HCT116 (cell line): ENCODE results near the gene MPZ. TPM values are rescaled to one million over a fixed set of nuclear protein-coding genes. Genes with fewer than 3 reads are reported as not detected.

Source experiments
- ATAC-seq: fragments of 200-7000 bp; cut with Tn5 transposase; 2 replicates; pipeline ENCODE4 v1.9.1; 2020; ENCODE audit warnings: mild to moderate bottlenecking, moderate library complexity
- BruUV-seq: library from RNA; stranded (reverse); fragments of 400-500 nt; replicated peaks from 2 replicates; lab custom pipeline; 2021; lab: Mats Ljungman, UMichigan
- CTCF ChIA-PET: fragments of 300-600 bp; sonication (Branson Sonifier 250); formaldehyde crosslinking; loops from one replicate; lab custom pipeline; 2021; ENCODE audit warnings: antibody characterized with exemption; lab: Charles Lee
- POLR2A ChIA-PET: fragments of 300-600, 350-600 bp; sonication (Branson Sonifier 250); formaldehyde crosslinking; loops from one replicate; lab custom pipeline; 2021; ENCODE audit warnings: antibody characterized with exemption; lab: Charles Lee
- RAD21 ChIA-PET, 2 experiments: fragments of 300-600 bp; sonication (Branson Sonifier 250); formaldehyde crosslinking; loops; one replicate each; lab custom pipeline; 2023; ENCODE audit warnings: low total read pairs in 2 of 2; ENCODE audit not compliant: uncharacterized antibody in 2 of 2, unreplicated experiment in 2 of 2, low non-redundant PET in 1 of 2; lab: Charles Lee
- DNase-seq: peaks from one replicate; pipeline ENCODE4 v3.0.0-alpha.2; 2010; ENCODE audit warnings: low read depth, low spot score
- H2AFZ ChIP-seq: fragments of 200-600 bp; shearing (Covaris generic), sonication (generic); 2 replicates; pipeline ENCODE4 v1.6.1; 2017; ENCODE audit warnings: low read depth, mixed run types, mixed read lengths, antibody characterized with exemption, low read length; ENCODE audit not compliant: poor library complexity, severe bottlenecking
- H3K27ac ChIP-seq: 2 replicates; pipeline ENCODE4 v1.5.1; 2012; ENCODE audit warnings: low read depth, low read length
- H3K27me3 ChIP-seq: fragments of 200-600 bp; sonication (generic); 2 replicates; pipeline ENCODE4 v1.6.1; 2016; ENCODE audit warnings: mixed run types, low read length, mixed read lengths; ENCODE audit not compliant: insufficient read depth
- H3K36me3 ChIP-seq, 2 experiments: fragments of 200-500 bp in 1 of 2; fragments of 200-600 bp in 1 of 2; sonication (Bioruptor generic) in 1 of 2; sonication (generic) in 1 of 2; 2 replicates each; pipeline versions ENCODE4 v1.5.1 to v1.6.1; 2014 to 2016; ENCODE audit warnings: low read length in 2 of 2, inconsistent platforms in 1 of 2, mixed read lengths in 1 of 2, mixed run types in 1 of 2; ENCODE audit not compliant: insufficient read depth in 2 of 2, control insufficient read depth in 1 of 2
- H3K4me1 ChIP-seq, 2 experiments: fragments of 200-600 bp in 1 of 2; sonication (generic) in 1 of 2; 2 replicates each; pipeline versions ENCODE4 v1.5.1 to v1.6.1; 2012 to 2017; ENCODE audit warnings: low read length in 2 of 2, inconsistent platforms in 1 of 2, mild to moderate bottlenecking in 1 of 2, mixed read lengths in 1 of 2, mixed run types in 1 of 2, moderate library complexity in 1 of 2; ENCODE audit not compliant: insufficient read depth in 2 of 2, control insufficient read depth in 1 of 2
- H3K4me2 ChIP-seq: fragments of 200-600 bp; sonication (generic); 2 replicates; pipeline ENCODE4 v1.6.1; 2017; ENCODE audit warnings: mixed run types, low read length, mixed read lengths
- H3K4me3 ChIP-seq, 2 experiments: fragments of 200-600 bp in 1 of 2; sonication (generic) in 1 of 2; replicated peaks in 1 of 2; 2 replicates each; pipeline ENCODE4 v1.5.1; 2011 to 2016; ENCODE audit warnings: low read length in 2 of 2, control low read depth in 1 of 2, low read depth in 1 of 2, mild to moderate bottlenecking in 1 of 2, mixed read lengths in 1 of 2, mixed run types in 1 of 2
- H3K79me2 ChIP-seq: fragments of 200-600 bp; sonication (generic); 2 replicates; pipeline ENCODE4 v1.6.1; 2017; ENCODE audit warnings: mild to moderate bottlenecking, mixed run types, low read length, moderate library complexity, mixed read lengths; ENCODE audit not compliant: insufficient read depth
- H3K9ac ChIP-seq: fragments of 200-600 bp; sonication (generic); 2 replicates; pipeline ENCODE4 v1.6.1; 2016; ENCODE audit warnings: low read length, mixed read lengths
- H3K9me2 ChIP-seq: fragments of 200-600 bp; sonication (generic), shearing (Covaris generic); 2 replicates; pipeline ENCODE4 v1.6.1; 2017; ENCODE audit warnings: mixed run types, mild to moderate bottlenecking, moderate library complexity; ENCODE audit not compliant: insufficient read depth
- H3K9me3 ChIP-seq, 2 experiments: fragments of 200-500 bp in 1 of 2; fragments of 200-600 bp in 1 of 2; sonication (Bioruptor generic) in 1 of 2; sonication (generic) in 1 of 2; 2 replicates each; pipeline ENCODE4 v1.6.1; 2014 to 2017; ENCODE audit warnings: low read length in 2 of 2, mixed read lengths in 2 of 2, inconsistent platforms in 1 of 2, low read depth in 1 of 2, mild to moderate bottlenecking in 1 of 2, mixed run types in 1 of 2, moderate library complexity in 1 of 2; ENCODE audit not compliant: control insufficient read depth in 1 of 2, insufficient read depth in 1 of 2
- H4K20me1 ChIP-seq: fragments of 200-600 bp; sonication (generic), shearing (Covaris generic); 2 replicates; pipeline ENCODE4 v1.6.1; 2017; ENCODE audit warnings: mixed run types, mild to moderate bottlenecking, moderate library complexity; ENCODE audit not compliant: insufficient read depth
- ATF3 ChIP-seq: IDR thresholded peaks from 2 replicates; pipeline ENCODE4 v1.6.1; 2012
- CBX3 ChIP-seq: IDR thresholded peaks from 2 replicates; pipeline ENCODE4 v1.6.1; 2012; ENCODE audit warnings: low read depth
- CEBPB ChIP-seq: IDR thresholded peaks from 2 replicates; pipeline ENCODE4 v1.6.1; 2012; ENCODE audit warnings: low read depth
- CTCF ChIP-seq, 3 experiments: fragments of 200-600 bp in 1 of 3; sonication (generic) in 1 of 3; IDR thresholded peaks in 2 of 3; conservative IDR thresholded peaks in 1 of 3; 2 replicates each; pipeline ENCODE4 v1.5.1; 2012 to 2017; ENCODE audit warnings: low read depth in 2 of 3, low read length in 2 of 3, antibody characterized with exemption in 1 of 3, borderline replicate concordance in 1 of 3, control low read depth in 1 of 3, mild to moderate bottlenecking in 1 of 3, mixed read lengths in 1 of 3, mixed run types in 1 of 3, moderate library complexity in 1 of 3; ENCODE audit not compliant: insufficient read depth in 1 of 3
- EGR1 ChIP-seq: IDR thresholded peaks from 2 replicates; pipeline ENCODE4 v1.6.1; 2012; ENCODE audit warnings: low read depth
- ELF1 ChIP-seq: IDR thresholded peaks from 2 replicates; pipeline ENCODE4 v1.6.1; 2012; ENCODE audit warnings: low read depth, borderline replicate concordance
- EZH2 ChIP-seq: fragments of 200-600 bp; sonication (generic); IDR thresholded peaks from 2 replicates; pipeline ENCODE4 v1.6.1; 2017; ENCODE audit warnings: antibody characterized with exemption, mixed run types
- EZH2phosphoT487 ChIP-seq: fragments of 200-600 bp; IDR thresholded peaks from 2 replicates; pipeline ENCODE4 v1.6.1; 2018; ENCODE audit warnings: antibody characterized with exemption, borderline replicate concordance
- FOSL1 ChIP-seq: IDR thresholded peaks from 2 replicates; pipeline ENCODE4 v1.6.1; 2012; ENCODE audit warnings: low read depth
- JUND ChIP-seq: IDR thresholded peaks from 2 replicates; pipeline ENCODE4 v1.6.1; 2012
- MAX ChIP-seq: IDR thresholded peaks from 2 replicates; pipeline ENCODE4 v1.6.1; 2012
- POLR2A ChIP-seq: IDR thresholded peaks from 2 replicates; pipeline ENCODE4 v1.7.0; 2011; ENCODE audit warnings: borderline replicate concordance; ENCODE audit not compliant: insufficient read depth, insufficient read length; ENCODE audit errors: extremely low read depth
- POLR2AphosphoS5 ChIP-seq: IDR thresholded peaks from 2 replicates; pipeline ENCODE4 v1.6.1; 2011; ENCODE audit warnings: mild to moderate bottlenecking, low read depth, low read length, moderate library complexity
- REST ChIP-seq: IDR thresholded peaks from 2 replicates; pipeline ENCODE4 v1.6.1; 2012; ENCODE audit warnings: low read depth
- SIN3A ChIP-seq: IDR thresholded peaks from 2 replicates; pipeline ENCODE4 v1.6.1; 2012; ENCODE audit warnings: low read depth
- TCF7L2 ChIP-seq: IDR thresholded peaks from 2 replicates; pipeline ENCODE4 v1.7.0; 2011; ENCODE audit warnings: borderline replicate concordance, inconsistent platforms; ENCODE audit not compliant: insufficient read depth, insufficient read length; ENCODE audit errors: extremely low read depth
- YY1 ChIP-seq: IDR thresholded peaks from 2 replicates; pipeline ENCODE4 v1.6.1; 2011; ENCODE audit warnings: low read length, low read depth, moderate library complexity, mild to moderate bottlenecking; ENCODE audit not compliant: insufficient replicate concordance; ENCODE audit errors: extremely low read depth
- ZBTB33 ChIP-seq: IDR thresholded peaks from 2 replicates; pipeline ENCODE4 v1.6.1; 2011; ENCODE audit warnings: mild to moderate bottlenecking, low read length, moderate library complexity; ENCODE audit not compliant: insufficient replicate concordance; ENCODE audit errors: extremely low read depth
- ZFX ChIP-seq: fragments of 450-650 bp; IDR thresholded peaks from 2 replicates; pipeline ENCODE4 v1.6.1; 2017
- ZNF274 ChIP-seq: fragments of 200-500 bp; sonication (Bioruptor generic); IDR thresholded peaks from 2 replicates; pipeline ENCODE4 v1.6.1; 2014; ENCODE audit warnings: mild to moderate bottlenecking, low read depth, low read length, inconsistent platforms
- intact Hi-C: fragments of 100-400 bp; cut with micrococcal nuclease; formaldehyde crosslinking; loops from 2 replicates; pipeline ENCODE4 v1.10.0; 2022
- total RNA-seq: library from RNA; stranded (reverse); gene quantifications from one replicate; pipeline ENCODE4 v1.2.1, GENCODE V29; 2021; ENCODE audit not compliant: unreplicated experiment

MPZ gene
- total RNA-seq, 1 experiment from 2014 or later = 3.6 TPM

DNA sequence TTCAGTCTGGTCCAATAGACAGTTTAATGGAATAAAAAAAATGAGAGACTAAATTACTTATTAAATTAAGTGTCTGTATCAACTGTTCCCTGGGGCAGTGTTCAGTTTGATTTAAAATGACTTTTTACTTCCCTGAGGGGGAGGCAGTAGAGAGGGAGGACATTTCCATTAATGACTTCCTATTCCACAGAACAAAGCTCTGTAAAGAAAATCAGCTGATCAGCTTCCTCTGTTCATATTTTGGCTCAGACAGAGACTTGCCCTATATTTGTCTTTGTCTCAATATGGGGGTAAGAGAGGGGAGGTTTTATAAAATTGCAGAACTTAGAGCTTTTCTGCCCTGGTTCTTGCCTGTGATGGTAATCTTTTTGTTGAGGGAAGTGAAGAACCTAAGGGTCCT, 49.5 kb upstream of the MPZ start:
- no peak overlapping the region for H3K9ac ChIP-seq
- H4K20me1 ChIP-seq = no peaks in the 10 kb centered on the region
- H2AFZ ChIP-seq = no peak overlapping the region
- ChIA-PET POLR2A (no interaction called here), RAD21 (no interaction called here), CTCF (no interaction called here)
- H3K9me2 ChIP-seq = no peaks in the 10 kb centered on the region
- no peaks in the 10 kb centered on the region for H3K27me3 ChIP-seq
- DNase-seq = no peak
- no peaks in the 10 kb centered on the region for H3K9me3 ChIP-seq
- peaks cover 7 to 8% of the 10 kb centered on the region in 2 experiments; a peak in 3 of 4 replicates for H3K36me3 ChIP-seq
- H3K4me3 ChIP-seq = no peak overlapping the region
- no peak overlapping the region for H3K4me2 ChIP-seq
- H3K79me2 ChIP-seq = no peaks in the 10 kb centered on the region
- intact Hi-C loops = no loop called here
- TF ChIP-seq YY1 (no peak), EZH2phosphoT487 (no peak), ATF3 (no peak), MAX (no peak), SIN3A (no peak), EZH2 (no peak), TCF7L2 (no peak), ELF1 (no peak), ZNF274 (no peak), REST (no peak), JUND (no peak), CEBPB (no peak), CTCF (IDR thresholded peaks at IDR 0.05 in 2 of 3, conservative IDR thresholded peaks at IDR 0.05 in 1 of 3; ENCODE audit: borderline replicate concordance in 1 of 3, insufficient read depth in 1 of 3, low read depth in 2 of 3, low read length in 2 of 3) (no peak), ZFX (no peak), ZBTB33 (no peak), POLR2AphosphoS5 (no peak), FOSL1 (no peak), EGR1 (no peak), CBX3 (no peak), POLR2A (no peak)
- H3K27ac ChIP-seq = no peak overlapping the region
- H3K4me1 ChIP-seq = no peaks in the 10 kb centered on the region
- no TSS peak for BruUV-seq
- no peak for ATAC-seq
